Measurements from ENCODE around the gene PNPLA2.

- no peak for TF ChIP-seq CTCF (conservative IDR thresholded peaks at IDR 0.05 in 1 of 2, IDR thresholded peaks at IDR 0.05 in 1 of 2; ENCODE audit: extremely low read depth in 1 of 2, insufficient read depth in 1 of 2, low read depth in 1 of 2, low read length in 2 of 2)
- TF ChIP-seq EZH2 (IDR thresholded peaks at IDR 0.05; ENCODE audit: borderline replicate concordance, low read length) = no peak
Measured at GRCh38 chr11:804599-804964, 14.1 kb upstream of the PNPLA2 start.

Measured in mammary epithelial cell (primary cell).